HG03378 (cell line): ENCODE results near the gene HRK.

Experiments
- ATAC-seq: cut with Tn5 transposase; IDR thresholded peaks from one replicate; pipeline ENCODE4 v1.9.1; 2021; ENCODE audit warnings: mild to moderate bottlenecking, moderate library complexity; ENCODE audit not compliant: unreplicated experiment

HRK gene

DNA sequence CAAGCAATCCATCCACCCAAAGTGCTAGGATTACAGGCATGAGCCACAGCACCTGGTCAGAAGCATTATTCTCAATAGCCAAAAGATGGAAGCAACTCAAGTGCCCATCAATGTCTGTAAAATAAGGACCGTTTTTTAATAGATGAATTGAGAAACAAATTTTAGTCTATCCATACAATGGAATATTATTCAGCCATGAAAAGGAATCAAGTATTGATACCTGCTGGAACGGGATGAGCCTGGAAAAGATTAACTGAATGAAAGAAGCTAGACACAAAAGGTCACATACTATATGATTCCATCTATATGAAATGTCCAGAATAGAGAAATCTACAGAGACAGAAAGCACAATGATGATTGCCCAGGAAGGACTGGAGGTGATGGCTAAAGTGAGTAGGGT lies 20.4 kb upstream of the HRK start:
- no peak for ATAC-seq

DNA sequence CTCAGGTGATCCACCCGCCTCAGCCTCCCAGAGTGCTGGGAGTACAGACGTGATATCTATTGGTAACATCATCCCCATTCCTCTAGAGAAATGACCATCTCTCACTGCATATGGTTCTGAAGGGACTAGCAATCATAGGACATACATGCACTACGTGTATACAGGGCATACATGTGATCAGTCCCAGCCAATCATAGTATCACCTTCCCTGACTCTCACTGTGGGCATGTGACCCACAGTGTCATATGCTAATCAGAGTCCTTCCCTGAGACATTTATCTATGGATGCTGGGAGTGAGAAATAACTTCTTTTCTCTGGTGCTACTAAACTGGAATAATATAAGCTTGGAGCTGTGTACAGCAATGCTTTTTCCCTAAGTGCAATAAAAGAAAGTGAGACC lies 17.4 kb upstream of the HRK start:
- no peak for ATAC-seq

DNA sequence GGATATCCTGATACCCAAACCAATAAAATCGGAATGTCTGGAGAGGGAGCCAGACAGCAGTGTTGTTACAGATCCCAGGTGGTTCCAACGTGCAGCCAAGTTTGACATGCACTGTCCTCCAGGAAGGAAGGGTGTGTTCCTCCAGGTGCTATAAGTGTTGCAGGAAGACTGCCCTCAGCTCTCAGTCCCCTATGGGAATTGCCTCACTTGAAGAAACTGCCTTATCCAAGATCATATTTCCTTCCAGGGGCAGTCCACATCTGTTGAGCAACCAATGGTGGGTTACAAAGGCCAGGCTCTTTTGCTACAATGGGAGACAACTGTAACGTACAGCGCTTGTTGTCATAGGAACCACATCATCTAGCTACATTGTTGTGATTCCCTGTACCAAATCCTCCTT lies 16.2 kb upstream of the HRK start:
- no peak for ATAC-seq

DNA sequence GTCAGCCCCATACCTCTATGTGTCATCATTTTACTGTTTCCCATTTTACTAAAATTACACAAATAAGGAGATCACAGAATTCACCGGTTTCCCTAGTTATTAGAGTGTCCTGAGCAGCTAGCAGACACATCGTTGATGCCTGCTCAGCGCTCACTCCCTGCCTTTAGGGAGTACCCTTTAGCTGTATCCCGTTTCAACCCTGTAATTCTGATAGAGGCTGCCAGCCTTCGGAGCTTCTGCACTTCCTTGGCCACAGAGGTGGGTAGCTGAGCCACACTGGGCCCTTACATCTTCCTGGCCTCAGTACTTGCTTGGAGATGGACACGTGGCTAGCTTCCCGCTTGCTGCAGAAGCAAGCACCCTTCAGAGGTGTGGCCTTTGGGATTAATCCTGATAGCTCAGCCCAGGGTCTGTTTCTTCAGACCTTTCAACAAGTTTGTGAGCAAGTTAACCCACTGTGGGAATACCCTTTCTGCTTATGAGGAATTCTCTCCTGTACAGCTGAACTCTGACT lies 15.2 kb upstream of the HRK start:
- no peak for ATAC-seq

DNA sequence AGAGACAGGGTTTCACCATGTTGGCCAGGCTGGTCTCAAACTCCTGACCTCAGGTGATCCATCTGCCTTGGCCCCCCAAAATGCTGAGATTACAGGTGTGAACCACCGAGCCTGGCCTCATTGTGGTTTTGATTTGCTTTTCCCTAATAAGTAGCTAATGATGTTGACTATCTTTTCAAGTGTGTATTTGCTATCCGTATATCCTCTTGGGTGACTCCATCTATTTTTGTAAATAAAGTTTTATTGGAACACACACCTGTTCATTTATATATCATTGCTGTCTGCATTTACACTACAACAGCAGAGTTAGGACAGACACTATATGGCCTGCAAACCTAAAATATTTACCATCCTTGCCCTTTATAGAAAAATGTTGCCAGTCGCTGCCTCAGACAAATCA lies 13.7 kb upstream of the HRK start:
- ATAC-seq, result no peak

DNA sequence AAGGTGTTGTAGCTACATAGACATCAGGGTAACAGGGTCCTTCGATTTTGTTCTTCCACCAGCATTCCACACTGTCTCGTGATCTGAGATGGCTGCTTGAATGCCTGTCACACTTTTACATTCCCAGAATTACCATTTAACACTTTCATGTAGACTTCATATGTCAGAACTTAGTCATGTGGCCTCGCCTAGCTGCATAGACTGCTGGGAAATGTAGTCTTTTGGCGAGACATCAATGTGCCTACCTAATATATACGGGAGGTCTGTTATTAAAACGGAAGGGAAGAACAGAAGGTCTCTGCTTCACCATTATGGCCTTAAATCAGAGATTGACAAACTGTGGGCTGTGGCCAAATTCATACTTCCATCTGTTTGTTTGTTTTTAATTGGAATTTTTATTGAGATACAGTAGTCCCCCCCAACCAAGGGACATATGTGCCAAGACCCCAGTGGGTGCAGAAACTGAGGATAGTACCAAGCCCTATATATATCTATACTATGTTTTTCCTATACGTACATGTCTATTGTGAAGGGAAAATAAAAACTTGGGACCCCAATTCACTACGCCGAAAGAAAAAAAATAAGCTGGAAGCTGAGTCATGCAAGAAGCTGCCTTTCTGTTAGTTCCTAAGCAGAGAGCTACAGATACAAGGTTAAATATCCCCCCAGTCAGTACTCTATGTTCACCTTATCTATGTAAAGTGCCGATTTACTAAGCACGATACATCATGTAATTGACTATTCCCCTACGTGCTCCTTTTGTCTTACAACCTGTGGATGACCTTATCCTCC lies 11.3 kb upstream of the HRK start:
- ATAC-seq, result no peak

DNA sequence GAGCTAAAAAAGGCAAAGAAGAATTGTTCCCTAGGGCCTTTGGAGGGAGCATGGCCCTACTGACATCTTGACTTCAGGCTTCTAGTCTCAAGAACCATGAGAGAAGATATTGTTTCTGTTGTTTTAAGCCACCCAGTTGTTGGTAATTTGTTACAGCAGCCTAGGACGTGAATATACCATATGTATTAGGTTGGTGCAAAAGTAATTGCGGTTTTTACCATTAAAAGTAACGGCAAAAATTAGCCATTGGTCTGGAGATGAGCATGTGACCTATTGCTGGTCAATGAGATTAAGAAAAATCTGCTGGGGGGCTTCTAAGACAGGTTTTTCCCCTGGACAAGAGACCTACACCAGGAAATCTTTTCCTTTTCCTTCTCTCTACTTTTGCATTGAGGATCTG lies 9.8 kb upstream of the HRK start:
- ATAC-seq, result no peak

DNA sequence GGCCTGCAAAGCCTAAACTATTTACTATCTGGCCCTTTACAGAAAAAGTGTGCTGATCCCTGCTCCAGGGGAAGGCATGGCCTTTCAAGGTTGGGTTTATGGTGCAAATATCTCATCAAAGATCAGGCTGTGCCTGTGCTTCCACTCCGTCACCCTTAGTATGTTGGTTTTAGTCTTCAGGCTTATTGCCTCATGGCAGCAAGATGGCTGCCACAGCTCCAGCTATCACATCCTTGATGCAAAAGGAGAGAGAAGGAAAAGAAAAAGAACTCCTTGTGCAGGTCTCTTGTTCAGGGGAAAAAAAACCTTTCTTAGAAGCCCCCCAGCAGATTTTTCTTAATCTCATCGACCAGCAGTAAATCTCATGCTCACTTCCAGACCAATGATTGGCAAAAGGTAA lies 9.1 kb upstream of the HRK start:
- no peak for ATAC-seq

DNA sequence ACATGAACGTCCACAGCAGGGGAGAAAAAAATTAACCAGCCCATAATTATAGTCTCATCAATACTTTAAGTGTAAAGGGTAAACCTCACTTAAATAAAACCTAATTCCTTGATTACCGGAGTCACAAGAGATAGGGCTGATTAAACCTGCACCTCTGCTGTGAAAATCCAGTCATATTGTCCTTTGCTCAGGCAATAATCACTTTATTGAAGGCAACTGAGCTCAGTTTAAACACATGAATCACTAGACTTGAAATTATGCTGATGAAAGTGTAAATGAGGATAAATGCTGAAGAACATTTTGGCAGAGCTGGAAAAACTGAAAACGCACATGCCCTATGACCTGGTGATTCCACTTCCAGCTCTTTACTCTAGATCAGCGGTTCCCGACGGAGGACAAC lies 6.7 kb upstream of the HRK start:
- ATAC-seq, result no peak

DNA sequence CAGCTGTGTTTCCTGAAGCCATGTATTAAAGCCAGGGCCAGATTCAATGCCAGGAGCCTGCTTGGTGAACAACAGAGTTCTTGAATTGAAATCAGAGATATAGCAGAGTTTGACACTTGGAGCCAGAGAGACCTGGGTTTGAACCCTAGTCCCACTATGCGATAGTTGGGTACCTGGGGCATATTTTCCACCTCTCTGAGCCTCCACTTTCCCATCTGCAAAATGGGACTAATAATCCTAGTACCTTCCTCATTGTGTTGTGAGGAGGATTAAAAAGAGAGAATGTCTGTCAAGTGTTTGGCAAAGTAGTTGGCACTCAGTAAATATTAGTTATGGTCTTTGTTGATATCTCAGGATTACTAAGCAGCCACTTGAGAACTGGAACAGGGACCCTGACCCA lies 6.0 kb upstream of the HRK start:
- ATAC-seq, result no peak

DNA sequence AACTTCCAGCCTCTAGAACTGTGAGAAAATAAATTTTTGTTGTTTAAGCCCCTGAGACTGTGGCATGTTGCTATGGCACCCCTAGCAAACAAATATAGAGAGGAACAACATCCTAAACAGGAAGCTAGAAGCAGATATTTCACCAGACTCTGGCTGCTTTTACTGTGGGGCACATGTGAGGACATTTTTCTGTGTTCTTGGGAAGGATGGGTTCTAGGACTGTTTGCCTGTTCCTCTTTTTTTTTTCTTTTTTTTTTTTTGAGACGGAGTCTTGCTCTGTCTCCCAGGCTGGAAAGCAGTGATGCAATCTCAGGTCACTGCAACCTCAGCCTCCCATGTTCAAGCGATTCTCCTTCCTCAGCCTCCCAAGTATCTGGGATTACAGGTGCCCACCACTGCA lies 4.2 kb upstream of the HRK start:
- no peak for ATAC-seq

DNA sequence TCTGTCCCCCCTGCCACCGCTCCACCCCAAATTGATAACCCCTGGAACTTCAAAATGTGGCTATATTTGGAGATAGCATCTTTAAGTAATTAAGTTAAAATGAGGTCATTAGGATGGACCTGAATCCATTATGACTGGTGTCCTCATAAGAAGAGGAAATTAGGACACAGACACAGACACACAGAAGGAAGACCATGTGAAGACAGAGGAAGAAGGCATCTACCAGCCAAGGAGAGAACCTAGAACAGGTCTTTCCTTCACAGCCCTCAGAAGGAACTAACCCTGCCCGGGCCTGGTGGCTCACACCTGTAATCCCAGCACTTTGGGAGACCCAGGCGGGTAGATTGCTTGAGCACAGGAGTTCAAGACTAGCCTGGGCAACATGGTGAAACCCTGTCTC lies 3.6 kb upstream of the HRK start:
- ATAC-seq, result no peak

DNA sequence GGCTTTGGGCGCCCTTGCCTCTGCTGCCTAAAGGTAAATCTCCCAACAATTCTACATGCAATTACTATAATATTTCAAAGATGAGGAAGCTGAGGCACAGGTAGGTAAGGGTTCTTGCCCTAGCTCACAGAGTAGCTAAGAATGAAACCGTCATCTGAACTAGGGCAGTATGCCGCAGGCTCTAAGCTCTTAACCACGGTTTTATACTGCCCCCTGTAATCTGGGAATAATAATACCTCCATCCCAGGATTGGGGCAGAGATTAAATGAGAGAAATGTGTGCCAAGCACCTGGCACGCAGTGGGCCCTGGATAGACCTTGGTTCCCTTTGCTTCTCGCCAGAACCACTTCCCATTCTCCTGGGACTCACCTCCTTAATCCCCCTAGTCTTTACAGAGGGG lies 1.5 kb upstream of the HRK start:
- no peak for ATAC-seq

DNA sequence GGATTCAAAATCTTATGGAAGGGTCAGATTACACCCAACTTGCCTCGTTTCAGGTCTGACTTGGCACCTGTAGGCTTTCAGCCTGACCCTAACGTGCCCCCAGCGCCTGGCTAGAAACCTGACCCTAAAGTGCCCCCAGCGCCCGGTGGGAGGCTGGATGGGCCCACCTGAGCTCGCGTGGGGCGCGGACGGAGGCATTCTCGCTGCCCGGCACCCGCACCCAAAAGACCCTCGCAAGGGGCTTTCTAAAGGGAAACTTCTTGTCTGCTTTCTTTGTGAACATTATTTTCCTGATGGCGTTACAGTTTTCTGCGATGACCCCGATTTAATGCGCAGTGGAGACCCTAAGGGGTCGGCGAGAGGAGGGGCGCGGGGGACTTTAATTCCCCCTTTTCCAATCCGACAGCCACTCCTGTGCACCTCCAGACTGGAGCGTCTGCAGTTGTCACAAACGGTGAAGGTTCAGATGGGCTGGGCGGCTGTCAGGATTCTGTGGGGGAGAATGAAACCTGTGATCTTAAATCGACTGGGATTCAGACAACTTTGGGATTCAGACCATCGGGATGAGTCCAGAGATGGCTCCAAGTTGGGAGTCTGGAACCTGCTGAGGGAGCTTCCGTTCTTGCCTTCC lies 751 bp upstream of the HRK start:
- ATAC-seq, result no peak

DNA sequence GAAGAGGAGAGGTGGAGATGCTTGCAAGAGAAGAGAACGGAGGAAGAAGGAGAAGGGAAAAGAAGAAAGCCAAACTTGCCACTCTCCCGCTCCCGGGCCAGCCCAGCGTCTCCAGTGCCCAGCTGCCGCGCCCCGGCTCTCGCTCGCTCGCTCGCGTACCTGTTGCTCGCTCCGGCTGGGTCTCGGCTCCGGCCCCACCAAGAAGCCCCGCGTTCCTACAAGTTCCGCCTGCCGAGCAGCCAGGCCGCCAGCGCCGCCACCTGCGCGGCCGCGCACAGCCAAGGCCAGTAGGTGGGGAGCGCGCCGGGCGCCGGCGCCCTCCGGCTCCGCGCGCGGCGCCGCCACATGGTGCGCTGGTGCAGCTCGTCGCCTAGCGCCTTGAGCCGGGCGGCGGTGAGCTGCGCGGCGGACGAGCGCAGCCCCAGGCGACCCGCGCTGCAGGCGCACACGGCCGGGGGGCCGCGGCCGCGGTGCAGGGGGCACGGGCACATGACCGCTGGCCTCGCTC lies 370 bp downstream of the HRK start:
- no peak for ATAC-seq

DNA sequence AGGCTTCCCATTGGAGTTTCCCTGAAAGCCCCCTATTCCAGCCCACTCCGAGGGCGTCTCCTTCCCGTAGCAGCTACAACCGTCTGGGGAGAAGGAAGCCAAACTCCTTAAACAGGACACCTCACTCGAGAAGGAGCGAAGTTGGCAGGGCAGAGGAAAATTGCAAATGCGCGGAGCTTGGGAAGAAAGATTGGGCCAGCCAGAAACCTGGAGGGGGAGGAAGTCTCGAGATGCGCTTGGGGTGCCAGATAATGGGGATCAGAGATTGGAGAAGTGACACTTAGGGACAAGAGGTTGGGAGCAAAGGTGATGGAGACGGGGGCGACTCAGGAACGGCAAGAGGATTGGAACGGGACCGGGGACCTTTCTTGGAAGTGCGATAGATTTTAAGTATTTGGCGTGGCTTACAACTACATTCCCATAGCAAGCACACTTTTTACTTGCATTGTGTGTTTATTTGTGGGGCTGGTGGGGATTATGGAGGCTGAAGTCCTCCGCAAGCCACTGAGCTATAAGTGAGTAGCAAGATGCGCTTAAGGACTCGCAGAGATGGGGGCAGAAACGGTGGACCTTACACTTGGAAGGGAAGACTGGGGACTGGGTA lies 926 bp downstream of the HRK start:
- no peak for ATAC-seq

DNA sequence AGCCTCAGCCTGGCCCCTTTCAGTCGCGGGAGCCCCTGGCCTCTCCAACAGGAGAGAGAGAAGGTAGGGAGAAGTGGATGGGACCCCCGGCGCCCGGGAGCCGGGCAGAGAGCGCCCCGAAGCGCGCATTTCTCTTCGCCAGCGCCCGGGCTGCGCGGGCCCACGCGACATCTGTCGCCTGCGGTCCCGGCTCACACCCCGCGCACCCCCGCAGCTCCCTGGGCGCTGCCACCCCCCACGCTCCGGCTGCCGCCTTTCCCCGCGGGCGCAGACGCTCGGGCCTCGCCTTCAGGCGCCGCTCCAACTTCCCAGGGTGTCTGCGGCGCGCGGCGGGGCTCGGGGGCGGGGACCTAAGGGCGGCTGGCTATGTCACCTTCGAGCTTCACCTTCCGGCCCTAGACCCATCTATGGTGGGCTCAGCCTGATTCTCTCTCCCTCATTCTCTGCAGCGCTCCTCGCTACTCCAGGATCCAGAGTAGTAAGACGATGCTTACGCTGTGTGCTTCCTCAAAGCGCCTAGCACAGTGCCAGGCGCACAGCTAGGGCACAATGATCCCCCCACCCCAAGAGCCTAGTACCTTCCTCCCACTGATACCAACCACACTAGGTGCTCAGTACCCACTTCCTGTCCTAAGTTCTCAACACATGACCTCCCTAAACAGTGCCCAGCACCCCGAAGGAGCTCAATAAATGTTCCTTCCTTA lies 1.6 kb downstream of the HRK start:
- no peak for ATAC-seq

DNA sequence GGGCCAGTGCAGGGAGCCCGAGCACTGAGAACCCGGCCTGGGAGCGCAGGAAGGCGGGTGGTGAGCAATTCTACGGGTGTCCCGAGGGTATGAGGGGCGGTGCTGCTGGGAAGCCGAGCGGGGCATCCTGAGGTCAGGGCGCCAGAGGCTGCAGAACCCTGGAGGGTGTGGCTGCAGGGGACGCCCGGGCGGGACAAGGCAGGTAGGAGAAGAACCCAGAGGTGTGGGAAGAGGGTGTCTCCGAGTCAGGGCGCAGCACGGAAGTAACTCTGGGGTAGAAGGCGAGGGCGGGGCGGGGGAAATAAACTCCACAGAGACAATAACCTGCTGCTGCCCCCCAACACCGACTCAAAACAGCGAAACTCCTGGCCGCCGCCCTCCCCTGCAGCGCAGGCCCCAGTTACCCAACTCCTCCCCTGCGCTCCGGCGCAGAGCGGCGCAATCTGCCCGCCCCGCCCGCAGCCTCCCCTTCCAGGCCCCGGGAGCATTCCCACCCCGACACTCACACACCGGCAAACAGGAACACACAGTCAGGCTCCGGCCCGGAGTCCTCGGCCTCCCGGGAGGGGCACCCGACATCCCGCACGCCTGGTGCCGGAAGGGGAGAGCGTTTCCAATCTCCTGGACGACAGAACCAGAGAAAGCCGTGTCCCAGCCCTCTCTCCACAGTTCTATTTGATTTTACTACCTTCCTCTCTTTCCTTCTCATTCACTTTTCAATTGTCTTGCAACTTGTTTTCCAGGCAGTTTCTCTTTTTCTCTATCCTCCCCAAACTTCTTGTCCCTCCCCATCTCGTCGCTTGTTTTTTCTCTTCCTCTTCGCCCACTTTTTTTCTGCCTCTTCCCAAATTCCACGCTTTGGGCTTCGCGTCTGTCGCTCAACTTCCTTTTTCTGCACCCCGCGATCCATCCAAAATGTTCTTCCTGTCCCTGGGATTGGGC lies 2.4 kb downstream of the HRK start:
- no peak for ATAC-seq

DNA sequence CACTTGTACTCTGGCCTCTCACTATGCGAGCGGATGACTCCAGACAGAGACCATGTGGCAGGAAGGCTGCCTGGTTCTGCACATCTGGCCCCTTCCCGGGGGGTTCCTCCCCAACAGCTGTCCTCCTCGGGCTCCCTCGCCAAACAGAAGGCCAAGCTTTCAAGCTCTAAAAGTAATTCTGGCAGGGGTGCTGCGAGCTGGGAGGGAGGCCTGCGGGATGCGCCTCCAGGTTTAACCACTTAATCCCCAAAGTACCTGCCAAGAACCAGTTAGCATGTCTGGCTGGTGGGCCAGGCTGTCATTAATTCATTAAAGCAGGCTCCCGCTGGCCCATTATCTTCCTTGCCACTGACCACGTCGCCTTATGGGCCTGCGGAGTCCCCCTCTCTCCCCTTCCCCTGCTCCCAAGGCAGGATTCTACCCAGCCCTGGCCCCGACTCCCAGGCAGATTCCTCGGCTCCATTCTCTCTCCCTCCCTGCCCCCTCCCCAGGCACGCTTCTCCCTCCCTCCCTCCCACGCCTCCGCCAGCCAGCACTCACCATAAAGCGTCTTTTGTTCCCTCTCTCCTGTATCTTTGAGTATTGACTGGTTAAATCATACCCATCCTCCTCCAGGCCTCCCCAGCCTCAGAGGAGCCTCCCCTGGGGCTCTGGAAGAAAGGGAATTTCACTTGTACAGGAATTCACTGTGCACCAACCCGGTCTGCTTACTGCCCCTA lies 4.9 kb downstream of the HRK start:
- no peak for ATAC-seq
